Mucosa of rectum (tissue), 2 donors: Measurements from ENCODE around the gene TARS1.
A peak's percentile ranks its signal among the peaks of the same experiment; 100 is the strongest.

Experiments used
- H3K27ac ChIP-seq, 2 donors: one replicate each; pipeline ENCODE4 v1.7.0; 2013; ENCODE audit warnings: inconsistent platforms in 2 of 2, low read depth in 2 of 2, low read length in 2 of 2
- H3K27me3 ChIP-seq, 2 donors: one replicate each; pipeline ENCODE4 v1.7.0; 2013; ENCODE audit warnings: low read length in 2 of 2; ENCODE audit not compliant: control insufficient read depth in 2 of 2, insufficient read depth in 2 of 2
- H3K36me3 ChIP-seq, 2 donors: one replicate each; pipeline ENCODE4 v1.7.0; 2013; ENCODE audit warnings: low read length in 2 of 2; ENCODE audit not compliant: control insufficient read depth in 2 of 2, insufficient read depth in 2 of 2
- H3K4me1 ChIP-seq, 2 donors: one replicate each; pipeline ENCODE4 v1.7.0; 2013; ENCODE audit warnings: low read length in 2 of 2, mild to moderate bottlenecking in 1 of 2; ENCODE audit not compliant: control insufficient read depth in 2 of 2, insufficient read depth in 2 of 2
- H3K4me3 ChIP-seq, 2 donors: one replicate each; pipeline ENCODE4 v1.7.0; 2013; ENCODE audit warnings: low read length in 2 of 2
- H3K9ac ChIP-seq, 2 donors: one replicate each; pipeline ENCODE4 v1.7.0; 2013; ENCODE audit warnings: low read length in 2 of 2, low read depth in 1 of 2, mild to moderate bottlenecking in 1 of 2
- H3K9me3 ChIP-seq, 2 donors: one replicate each; pipeline ENCODE4 v1.7.0; 2013; ENCODE audit warnings: low read length in 2 of 2; ENCODE audit not compliant: control insufficient read depth in 2 of 2
- donor health status: healthy.
- donor health status: Normal muscosa, but diverticular disease.

The TARS1 gene

DNA sequence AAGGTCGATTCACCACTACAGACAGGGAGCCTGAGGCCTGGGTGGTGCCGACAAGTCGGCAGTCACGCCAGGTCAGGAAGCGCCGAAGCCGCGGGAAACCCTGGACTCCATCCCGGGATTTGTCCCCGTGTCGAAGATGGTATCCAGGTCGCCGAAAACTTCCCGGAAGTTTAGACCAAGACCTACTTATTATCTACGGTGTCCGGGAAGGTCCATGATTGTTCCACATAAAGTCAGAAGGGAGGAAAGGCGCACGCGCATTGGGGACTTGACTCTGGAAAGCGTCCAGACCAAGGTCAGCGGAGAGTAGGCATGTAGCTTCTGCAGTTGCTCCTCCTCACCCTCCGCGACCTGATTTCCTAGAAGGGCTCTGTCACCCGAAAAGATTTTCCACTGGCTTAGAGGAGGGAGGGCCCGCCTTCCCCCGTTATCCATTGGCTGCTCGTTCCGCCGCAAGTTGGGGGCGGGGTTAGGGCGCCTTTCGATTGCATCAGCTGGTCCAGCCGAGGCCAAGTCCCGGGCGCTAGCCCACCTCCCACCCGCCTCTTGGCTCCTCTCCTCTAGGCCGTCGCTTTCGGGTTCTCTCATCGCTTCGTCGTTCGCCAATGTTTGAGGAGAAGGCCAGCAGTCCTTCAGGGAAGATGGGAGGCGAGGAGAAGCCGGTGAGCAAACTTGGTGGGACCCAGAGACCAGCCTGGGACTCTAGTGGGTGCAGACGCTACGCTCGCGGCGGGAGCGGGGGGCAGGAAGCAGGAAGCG is at the start of gene TARS1:
TARS1 (plus strand) TSS at position 484 of the 759 bp plus-strand sequence; CDS start at position 606, 122 bp downstream.
- Histone ChIP-seq H3K36me3 (peaks cover 4 to 10% of the 10 kb centered on the region in 2 donors), H3K9me3 (no peaks in the 10 kb centered on the region), H3K4me3 (peak within 1 kb of the TSS; percentile 99 to 100), H3K27me3 (no peaks in the 10 kb centered on the region), H3K27ac (peak within 1 kb of the TSS; percentile 97 to 98), H3K4me1 (peaks cover 13 to 23% of the 10 kb centered on the region in 2 donors), H3K9ac (peak within 1 kb of the TSS; percentile 86 to 94)

DNA sequence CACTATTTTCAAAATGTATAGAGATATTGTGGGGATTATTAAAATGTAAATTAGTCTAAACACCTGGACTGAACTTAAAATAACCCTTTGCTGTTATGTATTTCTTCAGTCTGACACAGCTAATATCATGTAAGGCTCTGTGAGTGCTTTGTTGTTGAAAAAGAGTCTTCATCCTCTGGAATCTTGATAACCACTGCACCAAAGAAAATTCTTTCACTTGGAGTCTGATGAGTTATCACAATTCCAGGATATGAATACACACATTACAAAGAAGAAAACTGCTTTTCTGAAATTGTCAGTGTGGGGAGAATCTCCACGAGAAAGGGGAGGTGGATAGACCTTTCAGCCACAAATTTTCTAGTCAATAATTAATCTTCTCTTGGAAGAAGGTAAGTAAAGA is 42.3 kb upstream of the TARS1 start:
- no peaks in the 10 kb centered on the region for H3K9me3 ChIP-seq
- no peak overlapping the region for H3K4me3 ChIP-seq
- no peak overlapping the region for H3K27ac ChIP-seq
- H3K4me1 ChIP-seq: no peaks in the 10 kb centered on the region
- no peaks in the 10 kb centered on the region for H3K27me3 ChIP-seq
- H3K9ac ChIP-seq: no peak overlapping the region
- H3K36me3 ChIP-seq: no peaks in the 10 kb centered on the region

DNA sequence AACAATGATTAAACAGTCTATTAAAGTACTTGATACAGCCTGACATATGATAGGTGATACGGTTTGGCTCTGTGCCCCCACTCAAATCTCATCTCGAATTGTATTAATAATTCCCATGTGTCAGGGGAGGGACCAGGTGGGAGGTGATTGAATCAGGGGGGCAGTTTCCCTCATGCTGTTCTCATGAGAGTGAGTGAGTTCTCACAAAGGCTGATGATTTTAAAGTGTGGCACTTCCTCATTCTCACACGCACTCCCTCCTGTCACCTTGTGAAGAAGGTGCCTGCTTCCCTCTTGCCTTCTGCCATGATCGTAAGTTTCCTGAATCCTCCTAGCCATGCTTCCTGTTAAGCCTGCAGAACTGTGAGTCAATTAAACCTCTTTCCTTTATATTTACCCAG is 40.1 kb upstream of the TARS1 start:
- no peak overlapping the region for H3K27ac ChIP-seq

DNA sequence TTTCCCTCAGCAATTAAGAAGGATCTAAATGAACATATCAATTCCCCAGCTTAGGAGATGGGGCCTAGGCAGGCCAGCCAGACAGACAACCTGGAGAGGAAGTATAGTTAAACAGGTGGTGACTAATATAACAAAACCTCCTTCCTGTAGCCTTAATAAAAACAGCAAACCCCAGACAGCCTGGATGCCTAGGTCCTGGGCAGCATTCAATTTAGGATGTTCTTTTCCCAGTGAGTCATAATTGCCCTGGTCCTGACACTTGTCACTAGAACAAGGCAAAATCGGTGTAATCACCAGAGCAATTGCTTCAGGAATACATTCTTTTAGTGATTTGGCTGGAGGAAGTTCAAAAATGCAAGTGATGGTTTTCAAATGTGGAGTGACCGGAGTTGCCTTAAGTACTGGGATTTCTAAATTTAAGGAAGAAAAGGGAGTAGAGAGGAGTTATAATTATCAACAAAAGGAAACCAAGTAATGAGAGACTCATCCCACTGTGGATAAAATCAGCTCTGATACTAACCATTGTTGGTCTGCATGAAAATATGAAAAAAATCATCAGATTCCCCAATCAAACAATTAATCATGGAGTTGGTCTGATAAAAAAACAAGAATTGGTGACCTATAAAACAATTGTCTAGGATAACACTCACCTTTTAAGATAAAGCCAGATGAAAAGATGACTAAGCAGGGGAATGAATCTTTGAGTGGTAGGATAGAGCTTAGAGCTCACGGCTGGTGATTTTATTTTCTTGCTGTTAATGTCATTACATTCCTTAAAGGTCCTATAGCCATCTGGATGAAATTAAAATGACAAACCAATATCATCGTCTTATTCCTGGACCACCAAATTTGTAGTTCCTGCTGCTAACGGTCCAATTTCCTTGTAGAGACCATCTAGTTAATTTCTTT is 39.0 kb upstream of the TARS1 start:
- Histone ChIP-seq H3K4me3 (no peak overlapping the region), H3K27ac (no peak overlapping the region), H3K9me3 (no peaks in the 10 kb centered on the region)

More for the DNA sequence above, 40.1 kb upstream of the TARS1 start:
- Histone ChIP-seq H3K36me3 (no peaks in the 10 kb centered on the region), H3K9me3 (no peaks in the 10 kb centered on the region), H3K4me1 (no peaks in the 10 kb centered on the region), H3K4me3 (no peak overlapping the region), H3K9ac (no peak overlapping the region), H3K27me3 (no peaks in the 10 kb centered on the region)

DNA sequence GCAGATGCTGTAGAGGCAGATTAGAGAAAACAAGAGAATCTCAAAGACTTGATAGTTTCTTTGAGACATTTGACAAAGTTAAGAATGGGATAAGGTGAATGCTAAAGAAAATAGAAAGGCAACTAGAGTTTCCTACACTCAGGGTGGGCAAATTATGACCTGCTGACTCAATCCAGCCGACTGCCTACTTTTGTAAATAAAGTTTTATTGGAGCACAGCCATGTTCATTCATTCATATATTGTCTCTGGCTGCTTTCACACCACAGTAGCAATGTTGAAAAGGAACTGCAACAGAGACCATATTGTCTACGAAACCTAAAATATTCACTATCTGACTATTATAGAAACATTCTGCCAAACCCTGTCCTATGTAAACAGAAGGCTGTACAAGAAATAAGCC is 37.6 kb upstream of the TARS1 start:
- Histone ChIP-seq H3K4me3 (no peak overlapping the region), H3K36me3 (no peaks in the 10 kb centered on the region), H3K9me3 (no peaks in the 10 kb centered on the region), H3K27me3 (no peaks in the 10 kb centered on the region), H3K27ac (no peak overlapping the region), H3K4me1 (no peaks in the 10 kb centered on the region), H3K9ac (no peak overlapping the region)

More for the DNA sequence above, 39.0 kb upstream of the TARS1 start:
- no peaks in the 10 kb centered on the region for H3K36me3 ChIP-seq
- no peaks in the 10 kb centered on the region for H3K4me1 ChIP-seq
- H3K27me3 ChIP-seq: no peaks in the 10 kb centered on the region
- no peak overlapping the region for H3K9ac ChIP-seq

DNA sequence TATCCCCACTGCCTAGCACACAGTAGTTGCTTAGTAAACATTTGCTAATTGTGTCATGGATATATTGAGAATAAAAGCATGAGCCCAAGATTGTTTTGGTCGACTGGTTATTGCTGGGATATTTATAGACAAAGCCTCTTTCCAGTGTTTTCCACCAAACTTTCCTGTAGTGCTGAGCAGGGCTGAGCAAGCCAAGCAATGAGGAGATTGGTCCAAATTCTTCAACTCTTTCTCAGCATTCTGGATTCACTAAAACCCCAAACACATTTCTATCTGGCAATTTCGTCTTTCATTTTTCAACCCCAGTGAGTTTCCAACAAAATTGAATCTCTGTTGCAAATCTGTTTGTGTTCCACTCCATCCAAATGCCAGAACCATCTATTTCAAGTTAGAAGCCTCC is 31.9 kb upstream of the TARS1 start:
- no peaks in the 10 kb centered on the region for H3K36me3 ChIP-seq
- H3K9ac ChIP-seq: no peak overlapping the region
- no peak overlapping the region for H3K4me3 ChIP-seq
- H3K27me3 ChIP-seq: no peaks in the 10 kb centered on the region
- H3K9me3 ChIP-seq: no peaks in the 10 kb centered on the region
- no peaks in the 10 kb centered on the region for H3K4me1 ChIP-seq
- peak overlapping the region in 1 of 2 donors; percentile 11 for H3K27ac ChIP-seq

DNA sequence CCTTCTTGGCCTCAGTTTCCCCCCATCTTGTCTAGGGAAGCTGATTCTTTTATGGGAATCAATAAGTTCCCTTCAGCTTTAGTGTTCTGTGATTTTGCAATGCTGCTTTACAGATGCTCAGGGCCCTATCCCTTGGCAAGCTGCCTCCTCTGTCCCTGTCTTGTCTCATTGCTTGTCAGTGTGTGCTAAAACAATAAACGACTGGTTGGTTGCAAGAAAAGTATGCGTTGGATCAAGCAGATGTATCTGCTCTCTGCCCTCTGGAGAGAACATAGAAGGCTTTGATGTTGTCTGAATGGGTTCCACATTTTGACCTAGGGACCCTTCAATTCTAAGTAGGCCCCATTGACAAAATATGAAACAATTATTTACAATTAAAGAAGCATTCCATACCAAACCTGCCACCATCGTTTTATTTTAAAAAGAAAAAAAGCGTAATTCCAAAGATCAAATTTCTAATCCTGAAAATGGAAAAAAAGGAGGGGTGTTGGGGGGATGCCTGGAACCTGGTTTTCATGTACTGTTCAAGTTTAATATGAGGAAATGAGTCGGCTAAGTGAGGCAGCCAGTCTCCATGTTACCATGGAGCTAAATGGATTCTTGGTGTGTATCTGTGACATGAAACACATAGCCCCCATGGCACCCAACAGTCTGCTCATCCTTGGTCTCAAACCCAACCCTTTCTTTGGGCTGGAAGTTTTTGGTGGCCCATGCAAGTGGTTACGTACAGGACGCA is 31.2 kb upstream of the TARS1 start:
- H3K36me3 ChIP-seq: no peaks in the 10 kb centered on the region
- no peaks in the 10 kb centered on the region for H3K9me3 ChIP-seq
- no peak overlapping the region for H3K9ac ChIP-seq
- H3K4me1 ChIP-seq: no peaks in the 10 kb centered on the region
- no peak overlapping the region for H3K4me3 ChIP-seq
- H3K27ac ChIP-seq: no peak overlapping the region
- no peaks in the 10 kb centered on the region for H3K27me3 ChIP-seq

DNA sequence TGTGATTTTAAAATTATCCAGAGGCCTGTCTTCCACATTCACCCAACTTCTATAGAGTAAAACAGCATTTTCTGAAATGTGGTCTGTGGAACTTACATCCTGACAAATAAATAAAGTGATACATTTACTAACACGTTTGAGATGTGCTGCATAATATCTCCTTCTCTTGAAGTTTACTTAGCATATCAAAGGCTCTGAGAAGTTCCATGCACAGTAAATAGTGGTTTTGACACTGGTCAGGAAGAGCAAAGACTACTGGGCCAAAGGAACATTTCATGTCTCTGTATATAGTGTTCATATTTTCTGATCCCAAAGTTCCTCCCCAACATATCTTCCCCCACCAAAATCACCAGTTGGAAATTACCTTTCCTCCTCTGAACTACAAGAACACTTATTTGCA is 30.5 kb upstream of the TARS1 start:
- H3K4me3 ChIP-seq: no peak overlapping the region
- no peaks in the 10 kb centered on the region for H3K27me3 ChIP-seq
- no peaks in the 10 kb centered on the region for H3K36me3 ChIP-seq
- no peaks in the 10 kb centered on the region for H3K4me1 ChIP-seq
- H3K9ac ChIP-seq: no peak overlapping the region
- no peak overlapping the region for H3K27ac ChIP-seq
- H3K9me3 ChIP-seq: no peaks in the 10 kb centered on the region

DNA sequence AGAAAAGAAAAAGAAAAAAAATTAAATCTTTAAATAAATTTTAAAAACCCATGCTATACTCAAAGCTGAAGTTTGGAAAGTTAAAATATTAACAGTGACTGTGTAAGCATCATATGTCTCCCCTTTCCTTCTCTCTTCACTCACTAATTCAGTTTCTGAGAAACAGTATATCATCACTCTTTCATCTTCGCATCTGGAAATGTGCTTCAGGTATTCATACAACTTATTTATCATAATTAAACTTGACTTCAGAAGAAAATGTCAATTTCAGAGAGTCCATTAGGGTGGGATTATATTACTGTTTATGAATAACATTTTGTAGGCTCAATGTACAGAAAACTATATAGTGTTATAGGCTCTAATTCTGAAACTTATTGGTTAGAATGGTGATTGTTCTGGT is 29.3 kb upstream of the TARS1 start:
- Histone ChIP-seq H3K4me1 (no peaks in the 10 kb centered on the region), H3K27me3 (no peaks in the 10 kb centered on the region), H3K4me3 (no peak overlapping the region), H3K9me3 (no peaks in the 10 kb centered on the region), H3K36me3 (no peaks in the 10 kb centered on the region), H3K27ac (no peak overlapping the region), H3K9ac (no peak overlapping the region)
